ENCODE data around the gene UBE2QL1. TPM values are rescaled to one million over a fixed set of nuclear protein-coding genes. Genes with fewer than 3 reads are reported as not detected.

UBE2QL1 gene
- total RNA-seq, 1 donor from 2014 or later, result 2.5 TPM

GRCh38 chr5:6501701-6502100 lies 53.0 kb downstream of the UBE2QL1 start:
- peak in 1 of 2 donors; percentile 22 for DNase-seq (ENCODE audit: extremely low spot score in 2 of 2)
- no peaks in the 10 kb centered on the region for H3K9me3 ChIP-seq
- H3K27ac ChIP-seq, result no peak overlapping the region
- no peak for TF ChIP-seq POLR2A (IDR thresholded peaks at IDR 0.05)
- no peak for TF ChIP-seq CTCF (IDR thresholded peaks at IDR 0.05)
- no peak for TF ChIP-seq POLR2AphosphoS5 (IDR thresholded peaks at IDR 0.05; ENCODE audit: insufficient read depth in 1 of 2, low read depth in 1 of 2)
- H3K27me3 ChIP-seq, result no peaks in the 10 kb centered on the region
- intact Hi-C loops (cut with DNase I), result no loop called here
- H3K36me3 ChIP-seq, result no peaks in the 10 kb centered on the region
- no peaks in the 10 kb centered on the region for H3K4me1 ChIP-seq
- no peak overlapping the region for H3K4me3 ChIP-seq

GRCh38 chr5:6502421-6502820 lies 53.8 kb downstream of the UBE2QL1 start:
- H3K36me3 ChIP-seq, result no peaks in the 10 kb centered on the region
- no peak for TF ChIP-seq CTCF (IDR thresholded peaks at IDR 0.05)
- H3K27me3 ChIP-seq, result no peaks in the 10 kb centered on the region
- no peak overlapping the region for H3K4me3 ChIP-seq
- intact Hi-C loops (cut with DNase I), result no loop called here
- H3K27ac ChIP-seq, result no peak overlapping the region
- no peaks in the 10 kb centered on the region for H3K9me3 ChIP-seq
- DNase-seq (ENCODE audit: extremely low spot score in 2 of 2), result peak in 1 of 2 donors; percentile 58
- H3K4me1 ChIP-seq, result no peaks in the 10 kb centered on the region

GRCh38 chr5:6503342-6503741 lies 54.7 kb downstream of the UBE2QL1 start:
- TF ChIP-seq POLR2A (IDR thresholded peaks at IDR 0.05), result no peak
- no peak for TF ChIP-seq CTCF (IDR thresholded peaks at IDR 0.05)
- TF ChIP-seq POLR2AphosphoS5 (IDR thresholded peaks at IDR 0.05; ENCODE audit: insufficient read depth in 1 of 2, low read depth in 1 of 2), result no peak
- no peaks in the 10 kb centered on the region for H3K9me3 ChIP-seq
- H3K4me3 ChIP-seq, result no peak overlapping the region
- intact Hi-C loops (cut with DNase I), result no loop called here
- no peaks in the 10 kb centered on the region for H3K27me3 ChIP-seq
- no peaks in the 10 kb centered on the region for H3K36me3 ChIP-seq
- no peak overlapping the region for H3K27ac ChIP-seq
- no peaks in the 10 kb centered on the region for H3K4me1 ChIP-seq
- DNase-seq (ENCODE audit: extremely low spot score in 2 of 2), result peak in 1 of 2 donors; percentile 55

- no peak overlapping the region for H3K27ac ChIP-seq
- no peaks in the 10 kb centered on the region for H3K36me3 ChIP-seq
- intact Hi-C loops (cut with DNase I), result no loop called here
- peak in 1 of 2 donors; percentile 70 for DNase-seq (ENCODE audit: extremely low spot score in 2 of 2)
- H3K4me3 ChIP-seq, result no peak overlapping the region
- TF ChIP-seq POLR2AphosphoS5 (IDR thresholded peaks at IDR 0.05; ENCODE audit: insufficient read depth in 1 of 2, low read depth in 1 of 2) (no peak), POLR2A (IDR thresholded peaks at IDR 0.05) (no peak), CTCF (IDR thresholded peaks at IDR 0.05) (no peak)
- H3K4me1 ChIP-seq, result no peaks in the 10 kb centered on the region
- no peaks in the 10 kb centered on the region for H3K27me3 ChIP-seq
- H3K9me3 ChIP-seq, result no peaks in the 10 kb centered on the region
Measured at GRCh38 chr5:6504677-6505415, 56.2 kb downstream of the UBE2QL1 start.

GRCh38 chr5:6505416-6505755 lies 56.7 kb downstream of the UBE2QL1 start:
- intact Hi-C loops (cut with DNase I), result no loop called here
- Histone ChIP-seq H3K27ac (no peak overlapping the region), H3K4me3 (no peak overlapping the region), H3K27me3 (no peaks in the 10 kb centered on the region), H3K4me1 (no peaks in the 10 kb centered on the region), H3K36me3 (no peaks in the 10 kb centered on the region), H3K9me3 (no peaks in the 10 kb centered on the region)
- DNase-seq (ENCODE audit: extremely low spot score in 2 of 2), result no peak
- no peak for TF ChIP-seq CTCF (IDR thresholded peaks at IDR 0.05)
- no peak for TF ChIP-seq POLR2A (IDR thresholded peaks at IDR 0.05)
- no peak for TF ChIP-seq POLR2AphosphoS5 (IDR thresholded peaks at IDR 0.05; ENCODE audit: insufficient read depth in 1 of 2, low read depth in 1 of 2)
